Measurements from ENCODE around the gene RBMS2.
"Not testable (repeated sequence)": the region's sequence is repeated elsewhere in the genome, so short reads cannot be mapped to it uniquely, and the experiment has no call there.

Gene RBMS2

DNA sequence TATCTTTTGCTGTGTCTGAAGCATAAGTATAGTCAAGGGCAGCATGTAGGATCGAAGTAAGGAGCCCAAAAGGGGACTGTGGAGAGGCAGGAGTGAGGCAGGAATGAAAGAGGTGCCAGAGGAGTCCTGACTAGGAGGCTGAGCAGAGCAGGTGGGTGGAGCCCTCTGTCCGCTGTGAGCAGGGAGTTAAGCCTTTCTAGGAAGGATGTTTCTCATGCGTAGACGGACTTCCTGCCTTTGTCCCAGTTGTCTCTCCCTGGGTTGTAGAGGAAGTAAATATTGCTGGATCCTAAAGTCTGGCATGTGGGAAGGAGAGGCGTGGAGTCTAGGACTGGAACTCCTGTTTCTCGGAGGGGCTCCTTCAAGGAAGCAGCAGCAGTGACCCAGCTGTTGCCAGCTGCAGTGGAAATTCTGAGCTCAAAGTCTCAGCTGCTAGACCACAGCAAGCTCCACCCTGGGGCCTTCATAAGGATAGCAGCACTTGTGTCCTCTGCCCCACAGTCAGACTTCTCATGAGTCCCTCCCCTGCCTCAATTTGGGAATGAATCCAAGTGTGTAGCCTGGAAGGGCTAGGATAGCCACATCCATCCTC, 44.0 kb downstream of the RBMS2 start:
- H3K27ac ChIP-seq, result no peak overlapping the region

DNA sequence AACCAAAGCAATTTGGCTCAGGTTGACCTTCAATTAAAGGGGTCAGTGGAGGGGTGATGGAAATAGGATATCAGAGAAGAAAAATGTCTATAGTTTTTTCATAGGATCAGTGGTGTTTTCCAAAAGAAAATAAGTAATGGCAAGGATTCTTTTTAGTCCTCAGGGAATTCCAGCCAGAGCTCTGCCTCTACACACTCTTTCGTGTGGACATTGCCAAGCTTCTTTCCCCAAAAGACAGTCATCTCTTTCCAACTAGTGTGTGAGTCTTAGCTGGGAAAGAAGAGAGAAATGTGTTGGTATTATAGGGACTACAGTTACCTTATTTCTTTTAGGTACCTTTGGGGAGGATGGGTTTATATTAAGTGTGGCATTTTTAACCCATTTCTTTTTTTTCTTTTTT, 46.5 kb downstream of the RBMS2 start:
- DNase-seq (ENCODE audit: low read depth, low spot score), result no peak
- H3K36me3 ChIP-seq (ENCODE audit: insufficient read depth, low read length), result peaks cover 3% of the 10 kb centered on the region
- TF ChIP-seq EZH2 (IDR thresholded peaks at IDR 0.05), result no peak
- TF ChIP-seq FOXP2 (optimal IDR thresholded peaks at IDR 0.05; ENCODE audit: control extremely low read depth, extremely low read length, insufficient read depth), result no peak
- no peak for TF ChIP-seq POLR2AphosphoS5 (IDR thresholded peaks at IDR 0.05; ENCODE audit: borderline replicate concordance, low read depth, low read length)
- H3K9ac ChIP-seq (ENCODE audit: insufficient read length), result no peak overlapping the region
- H3K9me3 ChIP-seq (ENCODE audit: low read depth, low read length), result no peaks in the 10 kb centered on the region
- H3K27ac ChIP-seq, result no peak overlapping the region
- no peak overlapping the region for H3K4me3 ChIP-seq

More for the DNA sequence above, 44.0 kb downstream of the RBMS2 start:
- H3K36me3 ChIP-seq (ENCODE audit: insufficient read depth, low read length), result peaks cover 3% of the 10 kb centered on the region; the same call in 1 of the 2 replicates
- no peaks in the 10 kb centered on the region for H3K9me3 ChIP-seq (ENCODE audit: low read depth, low read length)
- no peak overlapping the region for H3K4me3 ChIP-seq
- peak; percentile 18 for DNase-seq (ENCODE audit: low read depth, low spot score)
- no peak overlapping the region for H3K9ac ChIP-seq (ENCODE audit: insufficient read length)
- TF ChIP-seq FOXP2 (optimal IDR thresholded peaks at IDR 0.05; ENCODE audit: control extremely low read depth, extremely low read length, insufficient read depth) (no peak), POLR2AphosphoS5 (IDR thresholded peaks at IDR 0.05; ENCODE audit: borderline replicate concordance, low read depth, low read length) (no peak), EZH2 (IDR thresholded peaks at IDR 0.05) (no peak)

- Histone ChIP-seq H3K9ac (ENCODE audit: insufficient read length) (no peak overlapping the region), H3K4me3 (no peak overlapping the region), H3K9me3 (ENCODE audit: low read depth, low read length) (no peaks in the 10 kb centered on the region), H3K27ac (no peak overlapping the region), H3K36me3 (ENCODE audit: insufficient read depth, low read length) (no peaks in the 10 kb centered on the region; the same call in 1 of the 2 replicates)
- TF ChIP-seq FOXP2 (optimal IDR thresholded peaks at IDR 0.05; ENCODE audit: control extremely low read depth, extremely low read length, insufficient read depth), result no peak
- TF ChIP-seq EZH2 (IDR thresholded peaks at IDR 0.05), result no peak
- no peak for TF ChIP-seq POLR2AphosphoS5 (IDR thresholded peaks at IDR 0.05; ENCODE audit: borderline replicate concordance, low read depth, low read length)
- no peak for DNase-seq (ENCODE audit: low read depth, low spot score)
Observed at GRCh38 chr12:56571121-56571520, 49.5 kb downstream of the RBMS2 start.

- Histone ChIP-seq H3K27ac (no peak overlapping the region), H3K9me3 (ENCODE audit: low read depth, low read length) (no peaks in the 10 kb centered on the region), H3K36me3 (ENCODE audit: insufficient read depth, low read length) (no peaks in the 10 kb centered on the region; the same call in 1 of the 2 replicates), H3K9ac (ENCODE audit: insufficient read length) (no peak overlapping the region), H3K4me3 (no peak overlapping the region)
- TF ChIP-seq EZH2 (IDR thresholded peaks at IDR 0.05) (no peak), POLR2AphosphoS5 (IDR thresholded peaks at IDR 0.05; ENCODE audit: borderline replicate concordance, low read depth, low read length) (no peak), FOXP2 (optimal IDR thresholded peaks at IDR 0.05; ENCODE audit: control extremely low read depth, extremely low read length, insufficient read depth) (no peak)
- DNase-seq (ENCODE audit: low read depth, low spot score), result no peak
Observed at GRCh38 chr12:56572288-56572687, 50.7 kb downstream of the RBMS2 start.

- H3K36me3 ChIP-seq (ENCODE audit: insufficient read depth, low read length), result no peaks in the 10 kb centered on the region; the same call in 1 of the 2 replicates
Observed at GRCh38 chr12:56574210-56574609, 52.6 kb downstream of the RBMS2 start.

DNA sequence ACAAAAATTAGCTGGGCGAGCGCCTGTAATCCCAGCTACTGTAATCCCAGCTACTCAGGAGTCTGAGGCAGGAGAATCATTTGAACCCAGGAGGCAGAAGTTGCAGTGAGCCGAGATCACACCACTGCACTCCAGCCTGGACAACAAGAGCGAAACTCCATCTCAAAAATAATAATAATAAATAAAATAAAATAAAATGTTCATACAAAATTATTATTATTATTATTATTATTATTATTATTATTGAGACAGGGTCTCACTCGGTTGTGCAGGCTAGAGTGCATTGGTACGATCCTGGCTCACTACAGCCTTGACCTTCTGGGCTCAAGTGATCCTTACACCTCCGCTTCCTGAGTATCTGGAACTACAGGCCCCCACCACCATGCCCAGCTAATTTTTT, 55.6 kb downstream of the RBMS2 start:
- not testable (repeated sequence) for H3K27ac ChIP-seq; H3K4me3 ChIP-seq; H3K9me3 ChIP-seq (ENCODE audit: low read depth, low read length); DNase-seq (ENCODE audit: low read depth, low spot score); H3K9ac ChIP-seq (ENCODE audit: insufficient read length); H3K36me3 ChIP-seq (ENCODE audit: insufficient read depth, low read length)

More at GRCh38 chr12:56574210-56574609, 52.6 kb downstream of the RBMS2 start:
- TF ChIP-seq POLR2AphosphoS5 (IDR thresholded peaks at IDR 0.05; ENCODE audit: borderline replicate concordance, low read depth, low read length) (no peak), EZH2 (IDR thresholded peaks at IDR 0.05) (no peak), FOXP2 (optimal IDR thresholded peaks at IDR 0.05; ENCODE audit: control extremely low read depth, extremely low read length, insufficient read depth) (no peak)
- Histone ChIP-seq H3K9ac (ENCODE audit: insufficient read length) (no peak overlapping the region), H3K4me3 (no peak overlapping the region), H3K9me3 (ENCODE audit: low read depth, low read length) (no peaks in the 10 kb centered on the region), H3K27ac (no peak overlapping the region)
- no peak for DNase-seq (ENCODE audit: low read depth, low spot score)

DNA sequence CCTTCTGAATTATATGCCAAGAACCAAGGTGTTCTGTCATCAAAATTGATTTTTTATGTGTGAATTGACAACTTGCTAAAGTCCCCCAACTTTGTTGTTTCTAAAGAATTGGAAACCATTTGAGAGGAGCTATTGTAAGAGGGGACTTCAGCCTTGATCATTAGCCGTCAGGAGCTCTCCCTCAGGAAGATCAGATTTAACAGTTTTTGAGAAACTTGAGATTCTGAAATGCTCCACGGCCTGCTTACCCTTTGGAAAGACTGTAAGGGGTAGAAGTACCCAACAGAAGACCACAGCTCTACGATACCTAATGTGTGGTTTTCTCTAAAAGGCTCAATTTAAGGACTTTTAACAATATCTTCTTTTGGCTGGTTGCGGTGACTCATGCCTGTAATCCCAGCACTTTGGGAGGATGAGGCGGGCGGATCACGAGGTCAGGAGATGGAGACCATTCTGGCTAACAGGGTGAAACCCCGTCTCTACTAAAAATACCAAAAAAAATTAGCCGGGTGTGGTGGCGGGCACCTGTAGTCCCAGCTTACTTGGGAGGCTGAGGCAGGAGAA, 57.4 kb downstream of the RBMS2 start:
- no peak overlapping the region for H3K27ac ChIP-seq
- TF ChIP-seq FOXP2 (optimal IDR thresholded peaks at IDR 0.05; ENCODE audit: control extremely low read depth, extremely low read length, insufficient read depth) (no peak), EZH2 (IDR thresholded peaks at IDR 0.05) (no peak), POLR2AphosphoS5 (IDR thresholded peaks at IDR 0.05; ENCODE audit: borderline replicate concordance, low read depth, low read length) (no peak)
- no peaks in the 10 kb centered on the region for H3K9me3 ChIP-seq (ENCODE audit: low read depth, low read length)
- no peak overlapping the region for H3K4me3 ChIP-seq
- H3K9ac ChIP-seq (ENCODE audit: insufficient read length), result no peak overlapping the region
- DNase-seq (ENCODE audit: low read depth, low spot score), result no peak
- H3K36me3 ChIP-seq (ENCODE audit: insufficient read depth, low read length), result no peaks in the 10 kb centered on the region; the same call in 1 of the 2 replicates

DNA sequence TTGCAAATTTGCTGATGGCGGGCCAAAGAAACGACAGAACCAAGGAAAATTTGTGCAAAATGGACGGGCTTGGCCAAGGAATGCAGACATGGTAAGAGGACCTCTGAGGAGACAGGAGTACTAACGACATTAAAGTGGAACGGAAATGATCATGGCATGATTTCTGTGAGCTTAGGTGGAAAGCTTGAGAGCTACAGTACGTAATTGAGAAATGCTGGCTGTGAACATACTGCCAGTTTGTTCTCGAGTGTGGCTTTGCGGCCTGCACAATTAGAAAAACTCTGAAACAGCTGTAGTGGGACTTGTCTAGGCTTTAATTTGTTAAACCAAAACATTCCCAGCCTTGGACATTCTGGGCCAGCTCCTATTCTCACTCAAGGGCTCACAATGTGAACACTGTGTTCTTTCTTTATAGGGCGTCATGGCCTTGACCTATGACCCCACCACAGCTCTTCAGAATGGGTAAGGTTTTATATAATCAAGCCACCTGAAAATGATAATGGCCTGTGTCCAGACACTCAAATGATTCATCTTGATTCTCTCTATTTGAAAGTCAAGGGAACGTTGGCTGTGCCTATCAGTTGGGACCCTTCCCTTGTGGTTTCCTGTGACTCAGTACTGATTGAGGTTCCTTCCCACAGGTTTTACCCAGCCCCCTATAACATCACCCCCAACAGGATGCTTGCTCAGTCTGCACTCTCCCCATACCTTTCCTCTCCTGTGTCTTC, 60.0 kb downstream of the RBMS2 start:
- Histone ChIP-seq H3K27ac (no peak overlapping the region), H3K4me3 (no peak overlapping the region), H3K9ac (ENCODE audit: insufficient read length) (no peak overlapping the region), H3K9me3 (ENCODE audit: low read depth, low read length) (no peaks in the 10 kb centered on the region), H3K36me3 (ENCODE audit: insufficient read depth, low read length) (no peaks in the 10 kb centered on the region; the same call in 1 of the 2 replicates)
- DNase-seq (ENCODE audit: low read depth, low spot score), result no peak
- TF ChIP-seq FOXP2 (optimal IDR thresholded peaks at IDR 0.05; ENCODE audit: control extremely low read depth, extremely low read length, insufficient read depth) (no peak), EZH2 (IDR thresholded peaks at IDR 0.05) (no peak)
